H1 (cell line): Measurements from ENCODE around the gene ACADM. TPM values are rescaled to one million over a fixed set of nuclear protein-coding genes. Genes with fewer than 3 reads are reported as not detected.

ENCODE experiments used
- CTCF ChIA-PET: fragments of 300-600 bp; sonication (Branson Sonifier 250); formaldehyde crosslinking; loops from one replicate; lab custom pipeline; 2021; ENCODE audit not compliant: partially characterized antibody; lab: Charles Lee
- POLR2A ChIA-PET: fragments of 300-600 bp; sonication (Branson Sonifier 250); formaldehyde crosslinking; loops from one replicate; lab custom pipeline; 2021; ENCODE audit warnings: inconsistent platforms; ENCODE audit not compliant: partially characterized antibody; lab: Charles Lee
- DNase-seq, 2 experiments: peaks; one replicate each; pipeline versions ENCODE4 v3.0.0 to v3.0.0-alpha.2; 2010 to 2022; ENCODE audit warnings: low spot score in 2 of 2, low read depth in 1 of 2, mixed read lengths in 1 of 2
- FAIRE-seq: peaks from 2 replicates; lab custom pipeline; 2011; peaks lifted over from hg19 to GRCh38; lab: Jason Lieb, UNC
- H2AFZ ChIP-seq: 2 replicates; pipeline ENCODE4 v1.8.1; 2012; ENCODE audit warnings: low read length, inconsistent platforms
- H2AK5ac ChIP-seq: 2 replicates; pipeline ENCODE4 v1.6.1; 2013; ENCODE audit warnings: low read depth, low read length
- H2BK120ac ChIP-seq: replicated peaks from 2 replicates; pipeline ENCODE3; 2013; ENCODE audit warnings: low read depth, low read length, inconsistent platforms
- H2BK12ac ChIP-seq: 2 replicates; pipeline ENCODE4 v1.6.1; 2013; ENCODE audit warnings: low read depth, low read length
- H2BK15ac ChIP-seq: 2 replicates; pipeline ENCODE4 v1.6.1; 2013; ENCODE audit warnings: low read length
- H2BK20ac ChIP-seq: 2 replicates; pipeline ENCODE4 v1.6.1; 2013; ENCODE audit warnings: low read length
- H2BK5ac ChIP-seq: 2 replicates; pipeline ENCODE4 v1.6.1; 2013; ENCODE audit warnings: low read depth, low read length
- H3K14ac ChIP-seq: 2 replicates; pipeline ENCODE4 v1.6.1; 2013; ENCODE audit warnings: inconsistent platforms; ENCODE audit not compliant: insufficient read length
- H3K18ac ChIP-seq: 2 replicates; pipeline ENCODE4 v1.6.1; 2013; ENCODE audit warnings: low read length; ENCODE audit errors: extremely low read depth
- H3K23ac ChIP-seq: 2 replicates; pipeline ENCODE4 v1.6.1; 2013; ENCODE audit warnings: inconsistent platforms; ENCODE audit not compliant: insufficient read length
- H3K23me2 ChIP-seq: 2 replicates; pipeline ENCODE4 v1.6.1; 2013; ENCODE audit warnings: low read depth, low read length
- H3K27ac ChIP-seq: 2 replicates; pipeline ENCODE4 v1.6.1; 2011; ENCODE audit warnings: low read depth, low read length, inconsistent platforms
- H3K27me3 ChIP-seq, 4 experiments: replicated peaks in 1 of 4; 1 replicate in 1 of 4; 2 replicates in 3 of 4; pipeline versions ENCODE4 v1.6.1 to v1.8.1; 2011 to 2013; ENCODE audit warnings: low read length in 3 of 4, mild to moderate bottlenecking in 3 of 4, inconsistent platforms in 2 of 4, mixed read lengths in 2 of 4, moderate library complexity in 1 of 4; ENCODE audit not compliant: control insufficient read depth in 3 of 4, insufficient read depth in 3 of 4; ENCODE audit errors: extremely low read depth in 1 of 4
- H3K36me3 ChIP-seq, 4 experiments: 2 replicates each; pipeline versions ENCODE4 v1.6.1 to v1.8.1; 2011 to 2013; ENCODE audit warnings: mild to moderate bottlenecking in 4 of 4, low read length in 3 of 4, moderate library complexity in 2 of 4, control low read depth in 1 of 4, inconsistent platforms in 1 of 4; ENCODE audit not compliant: insufficient read depth in 4 of 4, control insufficient read depth in 2 of 4
- H3K4ac ChIP-seq: replicated peaks from 2 replicates; pipeline ENCODE3; 2013; ENCODE audit warnings: low read length, low read depth, mixed read lengths, inconsistent platforms; ENCODE audit not compliant: insufficient read length
- H3K4me1 ChIP-seq, 4 experiments: replicated peaks in 1 of 4; 1 replicate in 1 of 4; 2 replicates in 3 of 4; pipeline versions ENCODE4 v1.6.1 to v1.8.1; 2011 to 2013; ENCODE audit warnings: low read length in 3 of 4, inconsistent platforms in 2 of 4, mixed read lengths in 1 of 4; ENCODE audit not compliant: insufficient read depth in 4 of 4, control insufficient read depth in 3 of 4
- H3K4me2 ChIP-seq, 2 experiments: 2 replicates each; pipeline versions ENCODE4 v1.6.1 to v1.8.1; 2011 to 2013; ENCODE audit warnings: low read depth in 2 of 2, low read length in 2 of 2, control low read depth in 1 of 2, inconsistent platforms in 1 of 2, mild to moderate bottlenecking in 1 of 2; ENCODE audit not compliant: insufficient read depth in 1 of 2
- H3K4me3 ChIP-seq, 4 experiments: fragments of 200-600, 300-600 bp in 1 of 4; sonication (generic), shearing (Covaris generic), sonication (Bioruptor Twin) in 1 of 4; 2 replicates each; pipeline versions ENCODE4 v1.5.1 to v1.8.1; 2011 to 2016; ENCODE audit warnings: low read length in 4 of 4, low read depth in 3 of 4, control low read depth in 2 of 4, inconsistent platforms in 2 of 4, mild to moderate bottlenecking in 2 of 4, mixed read lengths in 1 of 4, moderate library complexity in 1 of 4; ENCODE audit not compliant: insufficient read depth in 2 of 4; ENCODE audit errors: extremely low read depth in 1 of 4
- H3K56ac ChIP-seq: replicated peaks from 2 replicates; pipeline ENCODE3; 2013; ENCODE audit warnings: low read depth, mild to moderate bottlenecking, mixed read lengths, low read length, inconsistent platforms; ENCODE audit not compliant: insufficient read length
- H3K79me1 ChIP-seq: 2 replicates; pipeline ENCODE4 v1.6.1; 2013; ENCODE audit warnings: low read depth, low read length, control low read depth
- H3K79me2 ChIP-seq, 2 experiments: 2 replicates each; pipeline versions ENCODE4 v1.6.1 to v1.8.1; 2012 to 2013; ENCODE audit warnings: low read length in 2 of 2, mild to moderate bottlenecking in 2 of 2, inconsistent platforms in 1 of 2; ENCODE audit not compliant: insufficient read depth in 2 of 2, control insufficient read depth in 1 of 2
- H3K9ac ChIP-seq, 4 experiments: replicated peaks in 1 of 4; 1 replicate in 1 of 4; 2 replicates in 3 of 4; pipeline versions ENCODE4 v1.6.1 to v1.8.1; 2011 to 2013; ENCODE audit warnings: low read depth in 3 of 4, low read length in 3 of 4, control low read depth in 2 of 4, mild to moderate bottlenecking in 2 of 4, moderate library complexity in 2 of 4, inconsistent platforms in 1 of 4; ENCODE audit errors: extremely low read depth in 1 of 4
- H3K9me3 ChIP-seq, 2 experiments: 2 replicates each; pipeline versions ENCODE4 v1.6.1 to v1.8.1; 2012 to 2013; ENCODE audit warnings: mild to moderate bottlenecking in 2 of 2, moderate library complexity in 2 of 2, control low read depth in 1 of 2, inconsistent platforms in 1 of 2, low read depth in 1 of 2, low read length in 1 of 2, mixed read lengths in 1 of 2; ENCODE audit not compliant: insufficient read depth in 2 of 2
- H4K20me1 ChIP-seq, 2 experiments: replicated peaks in 1 of 2; 2 replicates each; pipeline versions ENCODE3 to v1.8.1; 2011 to 2013; ENCODE audit warnings: inconsistent platforms in 2 of 2, low read length in 2 of 2, mild to moderate bottlenecking in 1 of 2; ENCODE audit not compliant: insufficient read depth in 2 of 2, control insufficient read depth in 1 of 2
- H4K5ac ChIP-seq: 2 replicates; pipeline ENCODE4 v1.6.1; 2013; ENCODE audit warnings: low read length, low read depth, mixed read lengths, inconsistent platforms; ENCODE audit not compliant: insufficient read length
- H4K8ac ChIP-seq: 2 replicates; pipeline ENCODE4 v1.8.0; 2013; ENCODE audit warnings: mild to moderate bottlenecking, moderate library complexity, low read length, inconsistent platforms; ENCODE audit not compliant: insufficient read depth; ENCODE audit errors: extremely low read depth
- H4K91ac ChIP-seq: replicated peaks from 2 replicates; pipeline ENCODE3; 2013; ENCODE audit warnings: low read length, mixed read lengths, inconsistent platforms; ENCODE audit not compliant: insufficient read length
- ASH2L ChIP-seq: fragments of 200-600, 300-600 bp; sonication (generic); IDR thresholded peaks from one replicate; pipeline ENCODE4 v1.7.1; 2017; ENCODE audit warnings: low read length
- CBX5 ChIP-seq: fragments of 300-800, 300-1000 bp; sonication (generic); IDR thresholded peaks from 2 replicates; pipeline ENCODE4 v1.7.1; 2016; ENCODE audit warnings: antibody characterized with exemption, low read length, low read depth
- KDM5A ChIP-seq: fragments of 200-600 bp; IDR thresholded peaks from 2 replicates; pipeline ENCODE4 v1.7.1; 2012; ENCODE audit warnings: mild to moderate bottlenecking, low read length, inconsistent platforms, mixed read lengths
- MAX ChIP-seq: IDR thresholded peaks from 2 replicates; pipeline ENCODE4 v1.6.1; 2012; ENCODE audit warnings: inconsistent platforms
- SIN3A ChIP-seq, 2 experiments: IDR thresholded peaks in 1 of 2; conservative IDR thresholded peaks in 1 of 2; 2 replicates each; pipeline ENCODE4 v1.6.1; 2011 to 2012; ENCODE audit warnings: low read length in 2 of 2, improper control_type of control experiment in 1 of 2, low read depth in 1 of 2, mild to moderate bottlenecking in 1 of 2
- TEAD4 ChIP-seq: IDR thresholded peaks from 2 replicates; pipeline ENCODE4 v1.6.1; 2012; ENCODE audit warnings: low read depth, low read length, inconsistent platforms, mixed read lengths
- YY1 ChIP-seq: IDR thresholded peaks from 2 replicates; pipeline ENCODE4 v1.6.1; 2011; ENCODE audit warnings: low read depth, mild to moderate bottlenecking, low read length
- WGBS, 2 experiments: shearing (Covaris generic) in 1 of 2; methylation state at CpG; one replicate each; pipeline versions ENCODE4 v1.1.6 to v1.1.7; 2013 to 2015; ENCODE audit warnings: low lambda C conversion rate in 2 of 2, mixed read lengths in 2 of 2, inconsistent platforms in 1 of 2, low coverage in 1 of 2, missing lambda C conversion rate in 1 of 2; ENCODE audit not compliant: insufficient replicate concordance in 2 of 2, insufficient coverage in 1 of 2, insufficient read length in 1 of 2; ENCODE audit errors: extremely low coverage in 1 of 2, missing lambda C conversion rate in 1 of 2; 5-methylcytosine and 5-hydroxymethylcytosine counted together
- polyA plus RNA-seq, 7 experiments: library from polyadenylated mRNA; depleted of rRNA in 3 of 7; stranded (reverse) in 5 of 7; unstranded in 2 of 7; fragments of >200 nt in 5 of 7; fragments of 200-250 nt in 2 of 7; gene quantifications; 1 replicate in 5 of 7; 2 replicates in 1 of 7; 4 replicates in 1 of 7; pipeline versions ENCODE4 v1.2.1 to v1.2.3, GENCODE V29; 2011 to 2013; ENCODE audit warnings: missing spikeins in 2 of 7, mixed read lengths in 2 of 7
- total RNA-seq: library from RNA; stranded (reverse); fragmentation: NEBNext Ultra II Directional; extraction: Animal tissue kit (Norgen Biotek cat#: 25700); gene quantifications from 2 replicates; pipeline ENCODE4 v1.2.1, GENCODE V29; 2021

The ACADM gene
- total and polyA plus RNA-seq, 2 of the 8 experiments (the other 6 are each of a cell fraction or from before 2014, with no cell fraction given) = 14.3 to 40.0 TPM

GRCh38 chr1:75719810-75720209 lies 4.7 kb upstream of the ACADM start:
- Histone ChIP-seq H2AFZ (peak overlapping the region; percentile 16), H2BK20ac (no peak overlapping the region), H4K8ac (no peak overlapping the region), H3K4me1 (peaks cover 0 to 8% (median 6%) of the 10 kb centered on the region in 4 experiments; a peak in 3 of 7 replicates), H2BK12ac (no peak overlapping the region), H2BK5ac (peak overlapping the region; percentile 40; the same call in 1 of the 2 replicates), H3K79me1 (no peaks in the 10 kb centered on the region), H2AK5ac (no peak overlapping the region), H3K23me2 (no peaks in the 10 kb centered on the region), H4K91ac (no peak overlapping the region), H3K27ac (no peak overlapping the region), H3K27me3 (no peaks in the 10 kb centered on the region), H3K4ac (no peak overlapping the region), H3K4me2 (no peak overlapping the region), H3K23ac (no peak overlapping the region), H2BK15ac (no peak overlapping the region), H3K18ac (no peak overlapping the region), H4K20me1 (no peaks in the 10 kb centered on the region), H3K79me2 (no peaks in the 10 kb centered on the region), H3K9me3 (no peaks in the 10 kb centered on the region), H4K5ac (no peak overlapping the region), H3K56ac (no peak overlapping the region), H3K4me3 (no peak overlapping the region), H3K14ac (no peak overlapping the region), H3K9ac (no peak overlapping the region), H2BK120ac (no peak overlapping the region), H3K36me3 (no peaks in the 10 kb centered on the region; a peak in 1 of 8 replicates)
- TF ChIP-seq SIN3A (conservative IDR thresholded peaks at IDR 0.05 in 1 of 2, IDR thresholded peaks at IDR 0.05 in 1 of 2; ENCODE audit: low read depth in 1 of 2, low read length in 2 of 2) = no peak
- peak; percentile 38; the same call in 1 of the 2 replicates for TF ChIP-seq TEAD4
- TF ChIP-seq ASH2L = no peak
- 0 out of 2 replicates have a peak, but pooled peaks have one; percentile 33 for TF ChIP-seq MAX
- TF ChIP-seq CBX5 = no peak
- no peak for TF ChIP-seq KDM5A
- peak; percentile 71; the same call in 1 of the 2 replicates for TF ChIP-seq YY1
- CTCF ChIA-PET = interaction anchor here (0.6 kb wide), 1 partner anchor 487 kb away, joined by 3 read pairs; no protein-coding TSS in a partner anchor
- WGBS, 2 experiments = 67% methylated on average over 2 of the region's 2 CpGs; no CpG with 5 or more reads in 1 of the 2 experiments
- no peak for DNase-seq
- POLR2A ChIA-PET = no interaction called here
- FAIRE-seq = no peak
